Kasumi-1 (cell line): ENCODE results near the gene PITX2.
"Not testable (repeated sequence)": the region's sequence is repeated elsewhere in the genome, so short reads cannot be mapped to it uniquely, and the experiment has no call there.

Experiments used
- DNase-seq, 2 experiments: peaks; one replicate each; lab custom pipeline; 2025; lab: John Stamatoyannopoulos, UW

PITX2 gene

GRCh38 chr4:110610940-110611831 is 11.7 kb downstream of the PITX2 start:
- no peak for DNase-seq

GRCh38 chr4:110610620-110610939 is 12.3 kb downstream of the PITX2 start:
- no peak for DNase-seq

GRCh38 chr4:110609044-110609750 is 13.7 kb downstream of the PITX2 start:
- DNase-seq: no peak

- DNase-seq: no peak
Observed at GRCh38 chr4:110605077-110605476, 17.8 kb downstream of the PITX2 start.

- no peak for DNase-seq
Observed at GRCh38 chr4:110602061-110602460, 20.8 kb downstream of the PITX2 start.

GRCh38 chr4:110597582-110597981 is 25.3 kb downstream of the PITX2 start:
- DNase-seq: no peak

- no peak for DNase-seq
Observed at GRCh38 chr4:110596431-110596830, 26.4 kb downstream of the PITX2 start.

GRCh38 chr4:110595583-110595982 is 27.3 kb downstream of the PITX2 start:
- no peak for DNase-seq

- DNase-seq: peak; percentile 30 to 69
Observed at GRCh38 chr4:110589297-110589696, 33.6 kb downstream of the PITX2 start.

- no peak for DNase-seq
Observed at GRCh38 chr4:110587666-110588285, 35.1 kb downstream of the PITX2 start.

GRCh38 chr4:110586131-110586850 is 36.6 kb downstream of the PITX2 start:
- DNase-seq: peak; percentile 76 to 84

- DNase-seq: not testable (repeated sequence)
Observed at GRCh38 chr4:110576696-110577095, 46.2 kb downstream of the PITX2 start.
